OCI-LY3 (cell line): ENCODE data around the gene RAB11FIP5.

ENCODE experiments used
- EZH2phosphoT487 ChIP-seq: fragments of 200-600 bp; shearing (Covaris generic); IDR thresholded peaks from 2 replicates; pipeline ENCODE4 v1.6.1; 2018; ENCODE audit warnings: antibody characterized with exemption, mixed run types, low read depth
- TF ChIP-seq, protein P1 (sequence below): fragments of 200-600, 300-600 bp; sonication (generic); IDR thresholded peaks from 2 replicates; pipeline ENCODE4 v1.5.1; 2014; ENCODE audit warnings: antibody characterized with exemption, low read length, low read depth

DNA sequence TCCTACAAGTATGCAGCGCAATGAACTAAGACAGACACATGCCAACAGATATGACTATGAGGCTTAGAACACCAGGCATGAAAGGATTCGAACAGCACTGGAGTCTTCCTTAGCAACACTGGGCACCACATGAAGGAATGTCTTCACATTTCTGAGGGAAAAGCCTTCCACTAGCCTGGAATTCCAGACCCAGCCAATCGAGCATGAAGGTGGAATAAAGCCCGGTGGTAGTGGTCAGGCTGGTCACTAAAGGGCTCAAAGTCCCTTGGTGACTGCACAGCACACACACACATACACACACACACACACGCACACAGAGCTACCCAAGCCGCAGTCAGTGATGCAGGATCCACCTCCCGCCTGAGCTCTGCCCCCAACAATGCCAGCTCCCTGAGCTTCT is 21.6 kb downstream of the RAB11FIP5 start:
- TF ChIP-seq EZH2phosphoT487 = no peak
- TF ChIP-seq, protein P1, sequence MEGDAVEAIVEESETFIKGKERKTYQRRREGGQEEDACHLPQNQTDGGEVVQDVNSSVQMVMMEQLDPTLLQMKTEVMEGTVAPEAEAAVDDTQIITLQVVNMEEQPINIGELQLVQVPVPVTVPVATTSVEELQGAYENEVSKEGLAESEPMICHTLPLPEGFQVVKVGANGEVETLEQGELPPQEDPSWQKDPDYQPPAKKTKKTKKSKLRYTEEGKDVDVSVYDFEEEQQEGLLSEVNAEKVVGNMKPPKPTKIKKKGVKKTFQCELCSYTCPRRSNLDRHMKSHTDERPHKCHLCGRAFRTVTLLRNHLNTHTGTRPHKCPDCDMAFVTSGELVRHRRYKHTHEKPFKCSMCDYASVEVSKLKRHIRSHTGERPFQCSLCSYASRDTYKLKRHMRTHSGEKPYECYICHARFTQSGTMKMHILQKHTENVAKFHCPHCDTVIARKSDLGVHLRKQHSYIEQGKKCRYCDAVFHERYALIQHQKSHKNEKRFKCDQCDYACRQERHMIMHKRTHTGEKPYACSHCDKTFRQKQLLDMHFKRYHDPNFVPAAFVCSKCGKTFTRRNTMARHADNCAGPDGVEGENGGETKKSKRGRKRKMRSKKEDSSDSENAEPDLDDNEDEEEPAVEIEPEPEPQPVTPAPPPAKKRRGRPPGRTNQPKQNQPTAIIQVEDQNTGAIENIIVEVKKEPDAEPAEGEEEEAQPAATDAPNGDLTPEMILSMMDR = no peak
